Measurements from ENCODE around the gene KLF11. TPM values are rescaled to one million over a fixed set of nuclear protein-coding genes. Genes with fewer than 3 reads are reported as not detected.

The KLF11 gene
- total and polyA plus RNA-seq, 2 donors (not counting 3 experiments of a cell fraction or from before 2014, with no cell fraction given), result 10.5 to 11.3 TPM

GRCh38 chr2:10045561-10046355, 2.4 kb downstream of the KLF11 start:
- no TSS peak for BruUV-seq (replicated peaks)
- Histone ChIP-seq H3K27me3 (ENCODE audit: control insufficient read depth in 2 of 2, insufficient read depth in 2 of 2, low read length in 2 of 2) (no peaks in the 10 kb centered on the region), H3K27ac (ENCODE audit: insufficient read depth, low read depth, low read length) (no peak overlapping the region), H3K9me1 (replicated peaks; ENCODE audit: control insufficient read depth, extremely low read depth, insufficient read depth, low read length) (no peaks in the 10 kb centered on the region), H4K20me1 (replicated peaks; ENCODE audit: control insufficient read depth, extremely low read depth, insufficient read depth, low read length) (no peaks in the 10 kb centered on the region), H3K36me3 (ENCODE audit: control insufficient read depth in 2 of 2, extremely low read depth in 1 of 2, insufficient read depth in 2 of 2, low read length in 2 of 2) (peaks cover 0 to 12% of the 10 kb centered on the region in 2 experiments), H3K79me2 (ENCODE audit: control insufficient read depth, insufficient read depth, low read length) (no peaks in the 10 kb centered on the region), H2AFZ (ENCODE audit: low read depth, low read length) (no peak overlapping the region), H3K4me2 (ENCODE audit: insufficient read depth, low read length) (no peak overlapping the region), H3K4me1 (ENCODE audit: control insufficient read depth, extremely low read depth, insufficient read depth, low read length) (peaks cover 4% of the 10 kb centered on the region), H3K4me3 (replicated peaks in 1 of 3; ENCODE audit: insufficient read depth in 1 of 3, low read depth in 1 of 3, low read length in 3 of 3) (no peak overlapping the region), H3K9ac (replicated peaks; ENCODE audit: extremely low read depth, insufficient read depth, low read length) (no peak overlapping the region), H3K9me3 (replicated peaks; ENCODE audit: control insufficient read depth, insufficient read depth, low read length) (no peaks in the 10 kb centered on the region)
- CTCF ChIA-PET, result interaction anchor here (1.2 to 17.6 kb wide), 5 partner anchors 10 to 275 kb away, joined by 3 to 340 read pairs (median 55); no protein-coding TSS in a partner anchor
- POLR2A ChIA-PET, result no interaction called here
- FAIRE-seq (no peak), DNase-seq (ENCODE audit: low read depth, low spot score) (no peak)
- TF ChIP-seq EZH2 (IDR thresholded peaks at IDR 0.05; ENCODE audit: borderline replicate concordance, low read depth, low read length, severe bottlenecking) (no peak), POLR2A (IDR thresholded peaks at IDR 0.05; ENCODE audit: low read depth, low read length) (no peak), MYC (IDR thresholded peaks at IDR 0.05; ENCODE audit: low read depth, low read length) (no peak), JUN (IDR thresholded peaks at IDR 0.05; ENCODE audit: borderline replicate concordance, insufficient read depth, insufficient read length, low read depth) (no peak), MAX (IDR thresholded peaks at IDR 0.05; ENCODE audit: insufficient read depth, insufficient read length) (no peak), CTCF (IDR thresholded peaks at IDR 0.05; ENCODE audit: extremely low read depth in 1 of 2, insufficient read depth in 1 of 2, low read depth in 1 of 2, low read length in 2 of 2) (no peak), POLR2AphosphoS5 (IDR thresholded peaks at IDR 0.05; ENCODE audit: insufficient read depth, low read depth, low read length) (no peak), FOS (IDR thresholded peaks at IDR 0.05; ENCODE audit: borderline replicate concordance, insufficient read depth, low read length) (no peak), GATA2 (IDR thresholded peaks at IDR 0.05; ENCODE audit: insufficient read depth, insufficient read length, low read depth, low read length) (no peak)
- intact Hi-C loops (cut with micrococcal nuclease) (loop anchor here (10.0 kb wide), 1 partner anchor 411 kb away; the partner anchor contains the start of gene YWHAQ), dilution Hi-C loops (cut with MboI; ENCODE audit: extremely low pct_ligation_motif_present, low sequenced_read_pairs) (loop anchor here (10.0 kb wide), 1 partner anchor 241 kb away; no protein-coding TSS in a partner anchor)

All from endothelial cell of umbilical vein (primary cell).